CD4-positive, alpha-beta T cell treated with Interferon alpha-2 for 1 hour (primary cell): ENCODE measurements around the gene TPRX2.
"Not testable (repeated sequence)": the region's sequence is repeated elsewhere in the genome, so short reads cannot be mapped to it uniquely, and the experiment has no call there.

Experiments
- DNase-seq, 2 donors: peaks; one replicate each; pipeline ENCODE4 v3.0.0-alpha.2; 2020 to 2022

The TPRX2 gene

DNA sequence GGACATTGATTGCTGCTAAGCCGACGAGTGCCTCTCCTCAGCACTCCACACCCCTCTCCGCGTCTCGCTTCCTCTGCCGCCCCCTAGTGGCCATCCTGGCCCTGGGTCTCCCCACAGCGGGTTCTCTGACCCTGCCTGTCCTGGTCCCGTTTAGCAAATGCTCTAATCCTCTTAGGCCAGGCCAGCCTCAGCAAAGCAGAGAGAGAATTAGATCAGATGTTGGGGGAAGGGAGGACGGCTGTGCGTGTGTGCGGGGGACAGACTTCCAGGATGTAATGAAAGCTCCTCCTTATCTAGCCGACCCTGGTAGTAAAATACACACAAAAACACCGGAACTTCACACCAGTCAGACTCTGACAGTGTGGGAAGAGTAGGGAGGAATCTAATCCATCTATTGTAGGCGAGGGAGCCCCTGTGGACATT is 4.5 kb downstream of the TPRX2 start:
- DNase-seq = peak; percentile 64 to 76

DNA sequence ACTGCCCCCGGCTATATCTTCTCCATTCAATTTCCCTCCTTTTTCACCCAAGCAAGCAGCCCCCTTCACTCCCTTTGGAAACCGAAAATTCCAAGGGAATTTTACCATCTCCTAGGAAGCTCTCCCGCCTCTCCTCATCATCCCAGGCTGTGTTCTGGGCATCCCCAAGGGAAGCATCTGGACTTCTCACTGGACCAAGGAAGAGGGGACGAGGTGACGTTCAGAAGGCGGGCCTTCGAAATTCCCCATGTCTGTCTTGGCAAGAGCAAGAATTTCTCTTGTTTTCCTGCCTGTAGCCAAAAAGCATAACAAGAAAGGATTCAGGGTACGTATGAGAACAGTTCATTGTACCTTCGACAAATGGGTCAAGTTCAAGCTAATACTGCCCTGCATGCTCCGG is 6.1 kb downstream of the TPRX2 start:
- DNase-seq = no peak

DNA sequence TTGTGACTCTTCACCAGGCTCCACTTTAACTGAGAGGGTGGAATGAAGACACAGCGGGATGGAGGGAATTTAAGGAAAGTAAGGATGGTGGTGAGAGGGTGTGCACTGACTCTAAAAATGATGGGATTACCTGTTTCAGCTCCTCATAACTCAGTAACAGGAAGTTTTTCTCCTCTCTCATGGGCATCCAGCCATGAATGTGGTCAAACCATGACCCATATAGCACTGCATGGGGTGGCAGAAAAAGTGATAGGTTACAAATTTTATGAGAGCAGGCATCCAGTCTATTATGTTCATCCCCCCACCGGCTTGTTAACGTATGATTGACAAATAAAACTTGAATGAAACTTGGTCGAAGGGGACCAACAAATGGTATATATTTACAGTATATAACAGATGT is 19.9 kb downstream of the TPRX2 start:
- DNase-seq = no peak

DNA sequence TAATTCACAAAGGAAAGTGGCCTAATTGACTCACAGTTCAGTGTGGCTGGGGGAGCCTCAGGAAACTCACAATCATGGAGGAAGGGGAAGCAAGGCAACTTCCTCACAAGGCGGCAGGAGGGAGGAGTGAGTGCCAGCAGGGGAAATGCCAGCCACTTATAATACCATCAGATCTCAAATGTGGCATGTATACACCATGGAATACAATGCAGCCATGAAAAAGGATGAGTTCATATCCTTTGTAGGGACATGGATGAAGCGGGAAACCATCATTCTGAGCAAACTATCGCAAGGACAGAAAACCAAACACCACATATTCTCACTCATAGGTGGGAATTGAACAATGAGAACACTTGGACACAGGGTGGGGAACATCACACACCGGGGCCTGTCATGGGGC is 20.4 kb downstream of the TPRX2 start:
- not testable (repeated sequence) for DNase-seq

DNA sequence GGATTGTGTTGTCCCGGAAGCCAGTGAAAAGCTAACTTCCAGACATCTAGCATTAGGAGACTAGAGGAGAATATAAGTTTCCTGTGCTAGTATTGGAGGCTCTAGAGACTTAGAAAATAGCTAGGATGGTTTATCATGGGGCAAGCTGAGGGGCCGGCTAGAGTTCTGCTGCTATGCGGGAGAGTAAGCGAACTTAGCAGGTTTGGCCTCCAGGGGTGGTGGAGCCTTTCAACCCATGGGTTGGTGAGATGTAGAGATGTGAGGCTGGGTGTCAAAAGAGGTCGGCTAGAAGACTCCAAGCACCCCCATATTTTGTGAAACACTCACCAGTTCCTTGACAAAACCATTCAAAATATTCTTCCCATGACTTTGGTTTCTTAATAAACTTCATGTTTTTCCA is 22.7 kb downstream of the TPRX2 start:
- no peak for DNase-seq

DNA sequence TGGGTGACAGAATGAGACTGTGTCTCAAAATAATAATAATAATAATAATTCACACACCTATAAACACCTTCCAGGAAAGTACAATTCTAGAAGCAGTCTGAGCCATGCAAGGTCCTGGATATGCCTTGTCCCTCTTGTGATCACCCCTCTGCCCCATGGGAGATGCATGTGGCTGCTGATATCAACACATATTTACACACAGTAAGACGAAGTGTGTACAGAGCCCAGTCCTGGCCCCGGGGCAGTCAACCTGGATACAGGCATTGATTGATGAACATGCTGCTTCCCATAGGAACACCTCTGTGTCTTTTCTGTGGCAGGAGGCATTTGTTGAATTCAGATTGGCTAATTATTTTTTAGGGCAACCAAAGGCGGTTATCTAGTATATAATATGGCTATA is 23.9 kb downstream of the TPRX2 start:
- DNase-seq = no peak

DNA sequence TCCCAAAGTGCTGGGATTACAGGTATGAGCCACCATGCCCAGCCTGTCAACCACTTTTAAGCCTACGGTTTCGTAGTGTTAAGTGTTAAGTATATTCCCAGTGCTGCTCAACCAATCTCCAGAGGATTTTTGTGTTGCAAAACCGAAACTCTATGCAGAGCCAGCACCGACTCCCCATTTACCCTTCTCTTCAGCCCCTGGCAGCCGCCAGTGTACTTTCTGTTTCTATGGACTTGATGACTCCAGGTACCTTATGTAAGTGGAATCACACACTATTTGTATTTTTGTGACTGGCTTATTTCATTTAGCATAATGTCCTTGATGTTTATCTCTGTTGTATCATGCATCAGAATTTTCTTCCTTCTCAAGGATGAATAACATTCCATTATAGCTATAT is 26.0 kb downstream of the TPRX2 start:
- DNase-seq = no peak

DNA sequence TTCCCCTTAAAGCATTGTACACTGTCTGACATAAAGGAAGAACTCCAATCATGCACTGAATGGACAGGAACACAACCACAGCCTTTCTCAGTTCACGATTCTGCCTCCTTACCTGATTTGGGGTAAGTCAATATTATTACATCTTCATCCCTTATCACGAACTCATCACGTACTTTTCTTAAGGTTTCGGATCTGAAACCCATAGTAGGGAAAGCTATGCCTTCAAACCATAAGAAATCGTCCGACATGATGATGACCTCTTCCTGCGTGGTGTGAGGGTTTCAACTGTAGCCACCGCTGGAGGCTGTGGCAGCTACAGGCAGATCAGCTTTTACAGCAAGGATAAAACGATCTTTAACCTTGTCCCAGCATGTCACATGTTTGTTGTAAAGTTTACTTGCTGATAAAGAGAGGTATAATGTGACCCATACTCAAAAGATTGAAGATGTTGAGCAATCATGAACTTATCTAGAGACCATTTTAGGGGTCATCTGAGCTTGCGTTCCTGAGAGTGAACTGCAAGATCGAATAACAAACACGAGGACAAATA is 27.1 kb downstream of the TPRX2 start, which contains the start of gene SULT2A1:
Gene SULT2A1, minus strand, starts transcription at position 306 of the 550 bp plus-strand sequence. Its CDS starts 58 bp downstream, at position 248.
- DNase-seq = no peak

DNA sequence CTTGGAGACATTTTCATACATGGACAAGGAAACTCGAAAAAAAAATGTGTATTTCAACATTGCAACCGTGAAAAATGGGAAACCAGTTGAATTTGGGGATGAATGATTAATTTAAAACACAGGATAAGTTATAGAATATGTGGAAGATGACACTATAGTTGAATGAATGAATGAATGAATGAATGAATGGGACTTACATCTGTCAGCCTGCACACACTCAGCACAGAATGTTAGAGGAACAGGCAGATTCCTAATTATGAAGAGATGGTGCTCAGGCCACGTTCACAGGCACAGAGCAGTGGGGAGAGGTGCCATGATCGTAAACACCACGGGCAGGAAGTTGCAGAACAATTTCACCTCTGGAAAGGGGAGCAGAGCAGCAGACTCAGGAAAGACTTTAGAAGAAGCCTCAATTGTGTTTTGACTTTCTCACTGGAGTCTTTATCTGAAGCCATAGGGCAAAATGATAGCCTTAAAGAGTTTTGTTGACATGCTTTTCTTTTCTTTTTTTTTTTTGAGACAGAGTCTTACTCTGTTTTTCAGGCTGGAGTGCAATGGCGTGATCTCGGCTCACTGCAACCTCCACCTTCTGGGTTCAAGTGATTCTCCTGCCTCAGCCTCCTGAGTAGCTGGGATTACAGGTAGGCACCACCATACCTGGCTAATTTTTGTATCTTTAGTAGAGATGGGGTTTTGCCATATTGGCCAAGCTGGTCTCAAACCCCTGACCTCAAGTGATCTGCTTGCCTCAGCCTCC is 32.0 kb downstream of the TPRX2 start:
- DNase-seq = no peak

DNA sequence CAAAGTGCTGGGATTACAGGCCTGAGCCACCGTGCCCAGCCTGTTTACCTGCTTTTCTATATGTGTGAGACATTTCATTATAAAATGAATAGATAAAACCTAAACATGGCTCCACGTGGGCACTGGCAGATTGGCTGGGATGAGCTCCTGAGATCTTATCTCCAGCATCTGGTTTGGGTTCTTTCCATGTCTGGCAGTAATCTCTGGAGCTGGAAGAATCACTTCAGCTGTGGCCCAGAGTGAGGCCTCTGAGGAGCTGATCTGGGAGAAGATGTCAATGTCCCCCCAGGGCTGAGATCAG is 32.5 kb downstream of the TPRX2 start:
- no peak for DNase-seq

DNA sequence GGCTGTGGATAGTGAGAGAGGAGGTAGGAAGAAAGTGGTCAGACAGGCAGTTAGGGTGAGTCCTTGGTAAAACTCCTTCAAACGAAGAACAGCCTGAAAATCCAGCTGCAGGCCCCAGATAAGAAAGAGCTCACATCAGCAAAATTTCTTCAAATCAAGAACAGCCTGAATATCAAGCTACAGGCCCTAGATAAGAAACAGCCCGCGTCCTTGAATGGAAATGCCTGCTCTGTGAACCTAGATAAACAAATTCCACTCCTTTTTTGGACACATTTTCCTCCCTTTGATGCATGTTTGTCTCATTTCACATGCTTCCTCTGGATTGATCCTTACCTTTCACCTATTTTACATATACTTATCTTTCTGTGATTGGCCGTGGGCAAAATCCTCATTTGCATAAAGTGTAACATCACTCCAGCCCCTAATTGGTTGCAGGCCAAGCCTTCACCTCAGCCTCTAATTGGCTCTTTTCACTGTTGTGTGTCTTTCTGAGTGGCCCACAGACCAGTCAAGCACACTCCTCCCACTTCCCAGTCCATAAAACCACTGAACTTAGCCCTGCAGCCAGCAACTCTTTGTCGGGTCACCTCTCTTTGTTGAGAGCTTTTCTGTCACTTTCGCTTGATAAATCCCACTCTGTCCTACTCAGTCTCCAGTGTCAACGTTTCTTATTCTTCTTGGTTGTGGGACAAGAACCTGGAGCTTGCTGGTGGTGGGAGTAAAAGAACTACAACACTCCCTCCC is 33.1 kb downstream of the TPRX2 start:
- no peak for DNase-seq

DNA sequence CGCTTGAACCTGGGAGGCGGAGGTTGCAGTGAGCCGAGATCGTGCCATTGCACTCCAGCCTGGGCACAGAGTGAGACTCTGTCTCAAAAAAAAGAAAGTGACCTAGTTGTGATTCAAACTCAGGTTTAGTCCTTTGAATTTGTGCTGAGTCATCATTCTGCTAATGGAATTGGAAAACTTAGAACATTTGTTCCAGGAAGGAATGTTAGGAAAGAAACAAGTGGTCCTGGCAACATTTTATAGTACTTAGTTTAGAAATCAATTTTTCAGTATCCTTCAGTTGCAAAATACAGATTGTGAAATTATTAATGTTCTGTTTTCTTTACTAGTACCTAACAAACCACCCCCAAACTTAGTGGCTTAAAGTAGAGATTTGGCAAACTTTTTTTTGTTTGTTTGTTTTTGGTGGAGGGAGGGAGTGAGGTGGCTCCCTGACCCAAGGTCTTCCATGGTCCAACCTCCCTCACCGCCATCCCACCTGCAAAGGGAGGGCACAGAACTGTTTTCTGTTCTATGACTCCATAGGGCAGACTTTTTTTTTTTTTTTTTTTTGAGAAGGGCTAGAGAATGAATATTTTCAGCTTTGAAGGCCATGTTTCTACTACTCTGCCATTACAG is 36.2 kb downstream of the TPRX2 start:
- no peak for DNase-seq

DNA sequence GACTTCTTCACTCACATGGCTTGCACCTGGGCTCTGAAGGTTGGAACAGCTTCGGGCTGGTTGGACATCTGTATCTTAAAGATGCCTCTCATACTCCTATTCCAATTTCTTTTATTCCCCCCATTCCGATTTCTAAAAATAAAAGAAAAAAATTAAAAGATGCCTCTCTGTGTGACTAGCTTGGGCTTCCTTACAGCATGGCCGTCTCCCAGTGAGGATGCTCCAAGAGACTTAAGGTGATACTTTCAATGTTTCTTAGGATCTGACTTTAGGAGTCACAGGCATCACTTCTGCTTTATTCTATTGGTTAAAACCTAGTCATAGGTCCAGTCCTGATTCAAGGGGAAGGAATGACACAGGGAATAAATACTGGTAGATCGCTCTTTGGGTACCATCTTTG is 37.0 kb downstream of the TPRX2 start:
- DNase-seq = no peak

DNA sequence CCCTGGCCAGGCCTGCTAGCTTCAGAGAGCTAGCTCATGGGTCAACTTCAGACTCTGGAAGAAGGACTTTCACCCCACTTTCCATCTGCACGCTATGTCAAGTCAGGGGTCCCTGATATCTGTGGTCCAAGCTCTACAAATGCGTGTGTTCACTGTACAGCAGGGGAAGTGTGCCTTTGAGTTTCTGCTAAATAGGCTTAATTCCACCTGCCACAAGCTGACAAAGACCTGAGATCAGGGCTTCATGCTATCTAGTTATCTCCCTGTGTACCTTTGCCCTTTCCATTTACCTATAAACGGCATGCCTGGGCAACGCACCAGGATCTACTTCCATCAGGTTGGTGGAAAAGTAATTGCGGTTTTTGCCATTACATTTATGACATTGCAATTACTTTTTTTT is 37.7 kb downstream of the TPRX2 start:
- DNase-seq = no peak

DNA sequence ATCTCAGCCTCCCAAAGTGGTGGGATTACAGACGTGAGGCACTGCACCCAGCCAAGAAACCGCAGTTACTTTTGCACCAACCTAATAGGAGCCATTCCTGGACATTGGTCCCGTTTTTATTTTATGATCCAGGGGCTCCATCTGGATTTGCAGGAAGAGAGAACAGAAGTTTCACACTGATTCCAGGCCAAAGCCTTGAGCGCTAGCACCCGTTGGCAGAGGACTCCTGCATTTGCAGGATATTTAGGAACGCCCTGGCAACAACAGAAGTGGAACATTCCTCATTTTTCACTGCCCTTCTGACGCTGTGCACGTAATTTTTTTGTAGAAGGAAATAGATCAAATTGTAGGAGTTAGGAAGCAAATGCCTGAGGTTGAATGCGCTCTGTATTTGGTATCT is 38.8 kb downstream of the TPRX2 start:
- DNase-seq = no peak

DNA sequence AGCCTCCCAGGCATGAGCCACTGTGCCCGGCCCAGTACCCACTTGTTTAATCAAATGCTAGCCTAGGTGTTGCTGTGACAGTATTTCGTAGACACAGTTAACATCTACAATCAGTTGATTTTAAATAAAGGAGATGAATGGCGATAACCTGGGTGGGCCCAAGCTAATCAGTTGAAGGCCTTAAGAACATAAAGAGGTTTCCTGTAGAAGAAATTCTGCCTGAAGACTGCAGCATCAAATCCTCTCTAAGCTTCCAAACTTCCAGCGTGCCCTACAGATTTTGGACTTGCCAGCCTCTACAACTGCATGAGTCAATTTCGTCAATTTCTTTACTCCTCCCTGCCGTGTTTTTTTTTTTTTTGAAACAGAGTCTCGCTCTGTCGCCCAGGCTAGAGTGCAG is 40.3 kb downstream of the TPRX2 start:
- DNase-seq = no peak

DNA sequence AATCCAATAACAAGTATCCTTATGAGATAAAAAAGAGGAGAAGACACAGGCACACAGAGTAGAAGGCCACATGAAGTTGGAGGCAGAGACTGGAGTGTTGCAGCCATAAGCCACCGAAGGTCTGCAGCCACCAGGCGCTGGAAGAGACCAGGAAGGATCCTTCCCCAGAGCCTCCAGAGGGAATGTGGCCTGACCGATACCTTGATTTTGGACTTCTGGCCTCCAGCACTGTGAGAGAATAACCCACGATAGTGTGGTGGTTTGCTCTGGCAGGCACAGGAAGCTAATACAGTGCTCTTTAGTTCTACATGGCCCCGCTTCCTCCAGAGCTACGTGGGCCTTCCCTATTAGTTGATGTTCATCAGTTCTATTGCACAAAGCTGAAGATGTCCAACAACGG is 42.3 kb downstream of the TPRX2 start:
- DNase-seq = no peak

DNA sequence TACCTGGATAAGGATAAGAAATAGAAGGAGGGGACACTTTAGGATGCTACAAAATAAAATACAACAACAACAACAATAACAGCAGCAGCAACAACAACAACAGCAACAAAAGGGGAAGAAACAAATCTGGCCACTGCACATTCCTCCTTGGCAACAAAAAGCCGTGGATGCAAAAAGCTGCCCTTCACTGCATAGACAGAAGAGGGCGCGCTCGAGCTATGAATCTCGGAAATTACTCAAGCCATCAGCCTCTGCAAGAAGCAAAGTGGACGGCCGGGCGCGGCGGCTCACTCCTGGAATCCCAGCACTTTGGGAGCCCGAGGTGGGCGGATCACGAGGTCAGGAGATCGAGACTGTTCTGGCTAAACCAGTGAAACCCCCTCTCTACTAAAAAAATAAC is 50.3 kb downstream of the TPRX2 start:
- DNase-seq = peak; percentile 65 to 84

DNA sequence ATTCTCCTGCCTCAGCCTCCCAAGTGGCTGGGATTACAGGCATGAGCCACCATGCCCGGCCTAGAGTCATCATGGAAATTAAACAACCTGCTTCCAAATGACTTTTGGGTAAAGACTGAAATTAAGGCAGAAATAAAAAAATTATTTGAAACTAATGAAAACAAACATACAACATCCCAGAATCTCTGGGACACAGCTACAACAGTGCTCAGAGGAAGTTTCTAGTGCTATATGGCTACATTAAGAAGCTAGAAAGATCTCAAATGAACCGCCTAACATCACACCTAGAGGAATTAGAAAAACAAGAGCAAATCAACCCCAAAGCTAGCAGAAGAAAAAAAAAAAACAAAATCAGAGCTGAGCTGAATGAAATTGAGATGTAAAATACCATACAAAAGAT is 51.2 kb downstream of the TPRX2 start:
- DNase-seq = not testable (repeated sequence)
